HCT116 (cell line): Measurements from ENCODE around the gene SLC22A6. TPM values are rescaled to one million over a fixed set of nuclear protein-coding genes. Genes with fewer than 3 reads are reported as not detected.

ENCODE experiments used
- ATAC-seq: fragments of 200-7000 bp; cut with Tn5 transposase; 2 replicates; pipeline ENCODE4 v1.9.1; 2020; ENCODE audit warnings: mild to moderate bottlenecking, moderate library complexity
- BruUV-seq: library from RNA; stranded (reverse); fragments of 400-500 nt; replicated peaks from 2 replicates; lab custom pipeline; 2021; lab: Mats Ljungman, UMichigan
- CTCF ChIA-PET: fragments of 300-600 bp; sonication (Branson Sonifier 250); formaldehyde crosslinking; loops from one replicate; lab custom pipeline; 2021; ENCODE audit warnings: antibody characterized with exemption; lab: Charles Lee
- POLR2A ChIA-PET: fragments of 300-600, 350-600 bp; sonication (Branson Sonifier 250); formaldehyde crosslinking; loops from one replicate; lab custom pipeline; 2021; ENCODE audit warnings: antibody characterized with exemption; lab: Charles Lee
- RAD21 ChIA-PET, 2 experiments: fragments of 300-600 bp; sonication (Branson Sonifier 250); formaldehyde crosslinking; loops; one replicate each; lab custom pipeline; 2023; ENCODE audit warnings: low total read pairs in 2 of 2; ENCODE audit not compliant: uncharacterized antibody in 2 of 2, unreplicated experiment in 2 of 2, low non-redundant PET in 1 of 2; lab: Charles Lee
- DNase-seq: peaks from one replicate; pipeline ENCODE4 v3.0.0-alpha.2; 2010; ENCODE audit warnings: low read depth, low spot score
- H2AFZ ChIP-seq: fragments of 200-600 bp; shearing (Covaris generic), sonication (generic); 2 replicates; pipeline ENCODE4 v1.6.1; 2017; ENCODE audit warnings: low read depth, mixed run types, mixed read lengths, antibody characterized with exemption, low read length; ENCODE audit not compliant: poor library complexity, severe bottlenecking
- H3K27ac ChIP-seq: 2 replicates; pipeline ENCODE4 v1.5.1; 2012; ENCODE audit warnings: low read depth, low read length
- H3K27me3 ChIP-seq: fragments of 200-600 bp; sonication (generic); 2 replicates; pipeline ENCODE4 v1.6.1; 2016; ENCODE audit warnings: mixed run types, low read length, mixed read lengths; ENCODE audit not compliant: insufficient read depth
- H3K36me3 ChIP-seq, 2 experiments: fragments of 200-500 bp in 1 of 2; fragments of 200-600 bp in 1 of 2; sonication (Bioruptor generic) in 1 of 2; sonication (generic) in 1 of 2; 2 replicates each; pipeline versions ENCODE4 v1.5.1 to v1.6.1; 2014 to 2016; ENCODE audit warnings: low read length in 2 of 2, inconsistent platforms in 1 of 2, mixed read lengths in 1 of 2, mixed run types in 1 of 2; ENCODE audit not compliant: insufficient read depth in 2 of 2, control insufficient read depth in 1 of 2
- H3K4me1 ChIP-seq, 2 experiments: fragments of 200-600 bp in 1 of 2; sonication (generic) in 1 of 2; 2 replicates each; pipeline versions ENCODE4 v1.5.1 to v1.6.1; 2012 to 2017; ENCODE audit warnings: low read length in 2 of 2, inconsistent platforms in 1 of 2, mild to moderate bottlenecking in 1 of 2, mixed read lengths in 1 of 2, mixed run types in 1 of 2, moderate library complexity in 1 of 2; ENCODE audit not compliant: insufficient read depth in 2 of 2, control insufficient read depth in 1 of 2
- H3K4me2 ChIP-seq: fragments of 200-600 bp; sonication (generic); 2 replicates; pipeline ENCODE4 v1.6.1; 2017; ENCODE audit warnings: mixed run types, low read length, mixed read lengths
- H3K4me3 ChIP-seq, 2 experiments: fragments of 200-600 bp in 1 of 2; sonication (generic) in 1 of 2; replicated peaks in 1 of 2; 2 replicates each; pipeline ENCODE4 v1.5.1; 2011 to 2016; ENCODE audit warnings: low read length in 2 of 2, control low read depth in 1 of 2, low read depth in 1 of 2, mild to moderate bottlenecking in 1 of 2, mixed read lengths in 1 of 2, mixed run types in 1 of 2
- H3K79me2 ChIP-seq: fragments of 200-600 bp; sonication (generic); 2 replicates; pipeline ENCODE4 v1.6.1; 2017; ENCODE audit warnings: mild to moderate bottlenecking, mixed run types, low read length, moderate library complexity, mixed read lengths; ENCODE audit not compliant: insufficient read depth
- H3K9ac ChIP-seq: fragments of 200-600 bp; sonication (generic); 2 replicates; pipeline ENCODE4 v1.6.1; 2016; ENCODE audit warnings: low read length, mixed read lengths
- H3K9me2 ChIP-seq: fragments of 200-600 bp; sonication (generic), shearing (Covaris generic); 2 replicates; pipeline ENCODE4 v1.6.1; 2017; ENCODE audit warnings: mixed run types, mild to moderate bottlenecking, moderate library complexity; ENCODE audit not compliant: insufficient read depth
- H3K9me3 ChIP-seq, 2 experiments: fragments of 200-500 bp in 1 of 2; fragments of 200-600 bp in 1 of 2; sonication (Bioruptor generic) in 1 of 2; sonication (generic) in 1 of 2; 2 replicates each; pipeline ENCODE4 v1.6.1; 2014 to 2017; ENCODE audit warnings: low read length in 2 of 2, mixed read lengths in 2 of 2, inconsistent platforms in 1 of 2, low read depth in 1 of 2, mild to moderate bottlenecking in 1 of 2, mixed run types in 1 of 2, moderate library complexity in 1 of 2; ENCODE audit not compliant: control insufficient read depth in 1 of 2, insufficient read depth in 1 of 2
- H4K20me1 ChIP-seq: fragments of 200-600 bp; sonication (generic), shearing (Covaris generic); 2 replicates; pipeline ENCODE4 v1.6.1; 2017; ENCODE audit warnings: mixed run types, mild to moderate bottlenecking, moderate library complexity; ENCODE audit not compliant: insufficient read depth
- ATF3 ChIP-seq: IDR thresholded peaks from 2 replicates; pipeline ENCODE4 v1.6.1; 2012
- EGR1 ChIP-seq: IDR thresholded peaks from 2 replicates; pipeline ENCODE4 v1.6.1; 2012; ENCODE audit warnings: low read depth
- ELF1 ChIP-seq: IDR thresholded peaks from 2 replicates; pipeline ENCODE4 v1.6.1; 2012; ENCODE audit warnings: low read depth, borderline replicate concordance
- FOSL1 ChIP-seq: IDR thresholded peaks from 2 replicates; pipeline ENCODE4 v1.6.1; 2012; ENCODE audit warnings: low read depth
- MAX ChIP-seq: IDR thresholded peaks from 2 replicates; pipeline ENCODE4 v1.6.1; 2012
- POLR2A ChIP-seq: IDR thresholded peaks from 2 replicates; pipeline ENCODE4 v1.7.0; 2011; ENCODE audit warnings: borderline replicate concordance; ENCODE audit not compliant: insufficient read depth, insufficient read length; ENCODE audit errors: extremely low read depth
- SRF ChIP-seq: IDR thresholded peaks from 2 replicates; pipeline ENCODE4 v1.6.1; 2012; ENCODE audit warnings: low read depth
- intact Hi-C: fragments of 100-400 bp; cut with micrococcal nuclease; formaldehyde crosslinking; loops from 2 replicates; pipeline ENCODE4 v1.10.0; 2022
- total RNA-seq: library from RNA; stranded (reverse); gene quantifications from one replicate; pipeline ENCODE4 v1.2.1, GENCODE V29; 2021; ENCODE audit not compliant: unreplicated experiment

The SLC22A6 gene
- total RNA-seq, 1 experiment from 2014 or later = not detected

GRCh38 chr11:63019506-63019905, 34.7 kb upstream of the SLC22A6 start (continued):
- TF ChIP-seq FOSL1 (no peak), POLR2A (no peak), SRF (no peak), ATF3 (no peak)

- ChIA-PET CTCF (interaction anchor here (0.9 to 1.3 kb wide), 3 partner anchors 42 to 110 kb away, joined by 3 to 6 read pairs (median 4); no protein-coding TSS in a partner anchor), RAD21 (no interaction called here), POLR2A (no interaction called here)
- Histone ChIP-seq H3K4me1 (peaks cover 13 to 16% of the 10 kb centered on the region in 2 experiments), H3K9ac (no peak overlapping the region), H3K79me2 (no peaks in the 10 kb centered on the region), H4K20me1 (no peaks in the 10 kb centered on the region), H3K9me3 (no peaks in the 10 kb centered on the region), H3K9me2 (no peaks in the 10 kb centered on the region), H3K4me2 (no peak overlapping the region), H3K27ac (no peak overlapping the region; the same call in 1 of the 2 replicates), H2AFZ (no peak overlapping the region), H3K4me3 (no peak overlapping the region), H3K36me3 (no peaks in the 10 kb centered on the region), H3K27me3 (no peaks in the 10 kb centered on the region)
- ATAC-seq (no peak), DNase-seq (no peak)
- BruUV-seq = no TSS peak
- intact Hi-C loops = no loop called here
- no peak for TF ChIP-seq MAX
- TF ChIP-seq ELF1 = no peak
- TF ChIP-seq EGR1 = no peak
Measured at GRCh38 chr11:63017306-63017974, 32.7 kb upstream of the SLC22A6 start.
